Stromal cell of bone marrow (primary cell): Measurements from ENCODE around the gene SIAH1.
"Not testable (repeated sequence)": the region's sequence is repeated elsewhere in the genome, so short reads cannot be mapped to it uniquely, and the experiment has no call there.

Source experiments
- DNase-seq: peaks from one replicate; pipeline ENCODE4 v3.0.0-alpha.2; 2012; ENCODE audit warnings: low read depth

SIAH1 gene

DNA sequence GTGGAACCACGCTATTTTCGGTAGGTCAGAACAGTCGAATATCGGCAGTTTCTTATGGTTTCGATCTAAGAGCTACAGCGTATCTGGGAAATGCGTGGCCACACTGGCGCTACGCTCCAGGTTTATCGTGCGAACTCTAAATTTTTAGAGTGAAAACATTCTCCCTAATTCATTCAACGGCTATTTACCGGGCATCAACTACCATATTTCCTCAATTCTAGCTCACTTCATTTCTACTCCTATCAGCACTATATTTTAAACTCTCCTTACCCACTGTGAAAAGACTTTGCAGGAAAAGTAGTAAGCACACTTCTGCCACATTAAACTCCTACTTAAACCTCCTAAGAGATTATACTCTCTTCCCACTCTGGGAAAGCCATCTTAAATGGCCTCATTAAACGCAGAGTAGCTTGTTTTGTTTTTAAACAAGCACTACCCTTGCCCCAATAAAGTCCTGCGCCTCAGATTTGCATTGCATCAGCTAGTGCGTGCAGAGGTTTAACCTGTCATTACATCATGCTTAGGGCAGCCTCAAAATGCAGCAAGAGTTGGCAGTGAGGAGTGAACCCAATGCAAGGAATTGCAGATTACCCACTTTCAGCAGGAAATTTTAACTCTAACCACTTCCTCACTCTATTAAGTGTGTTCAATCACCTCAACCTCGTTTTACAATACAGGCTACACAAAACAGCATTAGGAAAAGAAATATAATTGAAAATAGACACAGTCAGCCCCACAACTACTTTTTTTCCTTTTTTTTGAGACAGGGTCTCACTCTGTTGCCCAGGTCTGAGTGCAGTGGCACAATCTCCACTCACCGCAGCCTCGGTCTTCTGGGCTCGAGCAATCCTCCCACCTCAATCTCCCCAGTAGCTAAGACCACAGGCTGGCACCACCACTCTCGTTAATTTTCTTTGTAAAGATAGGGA lies 18.8 kb downstream of the SIAH1 start:
- DNase-seq: peak; percentile 68

GRCh38 chr16:48365601-48366164 lies 19.5 kb downstream of the SIAH1 start:
- DNase-seq: peak; percentile 76

DNA sequence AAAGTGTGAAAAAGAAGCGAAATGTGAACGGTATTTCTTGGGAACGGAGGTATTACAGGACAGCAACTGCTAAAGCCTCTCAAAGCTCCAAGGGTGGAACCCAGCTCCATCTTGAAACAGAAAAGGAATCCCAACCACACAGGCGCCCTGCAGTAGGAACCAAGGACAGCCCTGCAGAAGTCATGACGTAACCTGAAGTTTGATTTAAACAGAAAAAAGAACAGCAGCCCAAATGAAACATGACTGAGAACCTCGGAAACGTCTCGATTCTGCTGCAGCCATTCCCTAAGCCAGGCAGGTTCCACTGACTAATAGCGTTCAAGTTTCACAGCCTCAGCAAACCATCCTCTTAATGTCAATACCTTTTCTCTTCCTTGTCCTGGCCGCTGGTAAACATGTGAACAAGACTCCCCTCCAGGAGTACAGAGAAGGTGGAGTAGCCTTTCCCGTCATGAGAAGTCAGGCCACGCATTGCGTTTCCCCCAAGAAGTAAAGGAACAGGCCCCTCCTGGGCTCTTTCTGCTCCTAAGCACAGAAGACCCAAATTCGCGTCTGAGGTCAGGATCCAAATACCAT lies 20.1 kb downstream of the SIAH1 start:
- DNase-seq: no peak

DNA sequence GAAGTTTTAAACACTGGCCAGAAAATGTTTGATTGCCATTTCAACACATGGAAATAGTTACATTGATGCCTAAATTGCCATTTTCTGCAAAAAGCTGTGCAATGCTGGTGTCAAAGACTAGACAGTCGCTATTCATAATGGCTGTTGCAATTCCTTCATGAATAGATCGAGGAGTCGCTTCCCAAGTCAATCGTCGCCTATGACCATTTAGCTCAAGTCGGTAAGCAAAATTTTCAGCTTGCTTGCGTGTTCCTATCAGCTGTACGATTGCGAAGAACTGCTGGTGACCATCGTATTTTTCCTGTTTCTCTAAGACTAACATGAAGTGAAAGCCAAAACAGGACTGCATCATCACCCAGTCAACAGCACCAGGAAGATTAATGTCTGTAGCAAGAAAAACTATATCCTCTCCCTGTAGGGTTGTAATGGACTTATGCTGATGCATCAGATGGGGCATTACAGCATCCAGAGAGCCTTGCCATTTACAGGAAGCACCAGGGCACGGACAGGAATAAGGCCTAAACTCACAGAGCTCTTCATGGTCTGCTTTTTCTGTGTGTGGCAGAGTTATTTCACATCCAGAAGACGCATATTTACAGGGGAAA lies 23.6 kb downstream of the SIAH1 start:
- DNase-seq: no peak

DNA sequence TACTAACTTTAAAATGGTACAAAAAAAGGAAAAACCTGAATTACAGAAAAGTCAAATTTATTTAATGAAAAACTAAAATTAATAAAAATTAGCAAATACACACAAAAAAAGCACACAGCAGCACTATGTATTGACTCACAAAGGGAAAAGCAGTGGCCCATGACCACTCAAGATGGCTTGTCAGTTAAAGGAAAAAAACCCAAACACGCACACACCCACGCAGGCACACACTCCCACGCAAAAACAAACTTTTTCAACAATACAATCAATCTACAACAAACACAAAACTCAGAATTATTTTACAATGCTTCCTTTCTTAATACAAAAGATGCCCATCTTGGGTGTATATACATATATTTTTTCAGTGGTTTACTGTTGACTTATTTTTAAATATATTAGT lies 24.2 kb downstream of the SIAH1 start:
- DNase-seq: no peak

DNA sequence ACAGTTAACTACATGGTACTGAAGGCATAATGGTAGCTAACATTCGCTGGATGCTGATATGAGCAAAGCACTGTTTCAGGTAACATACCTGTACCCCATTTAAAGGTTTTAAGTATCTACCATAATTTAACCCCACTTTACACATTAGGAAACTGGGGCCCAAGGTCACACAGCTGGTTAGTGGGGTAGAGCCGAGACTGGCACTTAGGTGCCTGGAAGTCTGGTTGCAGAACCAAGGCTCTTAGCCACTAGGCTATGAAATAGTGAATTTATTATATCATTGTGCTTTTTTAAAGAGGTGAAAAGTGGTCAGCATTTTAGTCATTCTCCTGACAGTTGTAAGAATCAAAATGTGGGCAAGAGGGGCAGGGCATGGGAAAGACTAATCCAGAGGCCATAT lies 25.2 kb downstream of the SIAH1 start:
- DNase-seq: no peak

GRCh38 chr16:48358419-48358818 lies 26.8 kb downstream of the SIAH1 start:
- no peak for DNase-seq

- no peak for DNase-seq
Observed at GRCh38 chr16:48356633-48357376, 28.4 kb downstream of the SIAH1 start.

GRCh38 chr16:48354877-48355855 lies 30.0 kb downstream of the SIAH1 start:
- no peak for DNase-seq

DNA sequence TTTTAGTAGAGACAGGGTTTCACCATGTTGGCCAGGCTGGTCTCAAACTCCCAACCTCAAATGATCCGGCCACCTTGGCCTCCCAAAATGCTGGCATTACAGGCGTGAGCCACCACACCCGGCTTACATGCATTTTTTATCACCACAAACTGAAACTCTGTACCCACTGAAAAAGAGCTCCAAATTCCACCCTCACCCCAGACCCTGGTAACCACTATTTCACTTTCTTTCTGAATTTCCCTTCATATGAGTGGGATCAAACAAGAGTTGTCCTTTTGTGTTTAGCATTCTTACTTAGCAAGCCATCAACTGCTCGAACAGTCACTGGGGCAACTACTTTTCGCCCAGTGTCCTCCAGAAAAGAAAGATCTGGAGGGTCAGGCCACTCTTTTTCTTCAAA lies 30.8 kb downstream of the SIAH1 start:
- DNase-seq: not testable (repeated sequence)

DNA sequence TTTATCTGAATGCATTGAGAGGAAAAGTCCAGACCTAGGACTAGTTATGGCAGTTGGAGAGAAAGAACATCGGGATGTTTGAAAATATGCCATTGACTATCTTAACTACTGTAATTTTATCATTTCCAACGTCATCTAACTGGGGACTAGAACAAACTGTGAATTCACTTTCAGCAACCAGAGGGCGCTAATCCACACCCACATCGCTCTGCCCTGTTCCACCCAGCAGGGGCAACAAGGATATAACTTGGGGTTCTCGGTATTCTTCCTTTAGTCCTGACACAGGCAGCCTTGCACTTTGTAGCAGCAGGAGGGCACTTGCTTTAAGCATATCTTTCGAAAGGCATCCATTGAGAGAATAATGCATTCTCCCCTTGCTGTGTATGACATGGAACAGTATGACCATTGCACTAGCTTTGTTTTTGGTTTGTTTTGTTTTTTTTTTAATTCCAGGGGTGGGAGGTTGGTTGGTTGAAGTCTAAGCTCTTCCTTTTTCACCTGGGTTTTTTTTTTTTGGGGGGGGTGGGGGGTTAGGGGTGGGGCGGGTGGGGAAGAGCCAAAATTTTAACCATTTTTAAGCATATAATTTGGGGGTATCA lies 31.5 kb downstream of the SIAH1 start:
- DNase-seq: peak; percentile 47

DNA sequence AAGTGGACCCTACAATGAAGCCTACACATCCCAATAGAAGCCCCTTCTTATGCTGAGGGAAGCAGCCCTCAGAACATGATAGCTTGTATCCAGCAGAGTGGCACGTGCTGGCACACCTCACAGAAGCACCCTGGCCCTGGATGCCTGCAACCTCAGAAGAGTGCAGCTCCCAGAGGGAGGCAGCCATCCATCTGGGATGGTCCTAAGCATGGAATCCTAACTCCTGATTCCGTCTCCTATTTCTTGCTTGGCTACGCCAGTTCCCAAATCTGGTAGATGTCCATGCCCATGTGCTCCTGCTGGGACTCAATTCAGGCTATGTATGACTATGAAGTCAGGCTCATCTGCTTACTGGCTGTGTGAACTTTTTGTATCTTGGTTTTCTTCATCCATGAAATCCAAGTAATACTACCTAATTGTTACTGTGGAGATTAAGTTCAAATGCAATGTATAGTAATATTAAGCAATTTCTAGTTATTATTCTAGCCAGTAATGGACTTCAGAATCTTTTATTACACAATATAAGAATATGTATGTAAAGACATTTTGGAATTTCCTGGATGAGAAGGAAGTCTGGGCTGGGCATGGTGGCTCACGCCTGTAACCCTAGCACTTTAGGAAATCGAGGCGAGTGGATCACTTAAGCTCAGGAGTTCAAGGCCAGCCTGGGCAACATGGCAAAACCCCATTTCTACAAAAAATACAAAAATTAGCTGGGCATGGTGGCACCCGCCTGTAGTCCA lies 32.4 kb downstream of the SIAH1 start:
- DNase-seq: no peak

DNA sequence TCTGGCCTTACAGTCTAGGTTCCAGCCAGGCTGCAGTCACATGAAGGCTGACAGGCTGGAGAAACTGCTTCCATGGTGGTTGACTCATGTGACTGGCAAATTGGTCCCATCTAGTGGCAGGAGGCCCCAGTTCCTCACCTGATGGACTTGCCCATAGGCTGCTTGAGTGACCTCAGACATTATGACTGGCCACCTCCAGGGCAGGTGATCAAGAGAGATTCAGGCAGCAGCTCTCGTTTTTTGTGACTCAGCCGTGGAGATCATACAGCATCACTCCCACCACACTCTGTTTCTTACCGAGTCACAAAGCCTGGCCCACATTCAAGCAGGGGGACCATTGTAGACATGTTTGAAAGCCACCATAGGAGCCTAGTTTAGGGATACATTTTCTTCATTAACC lies 34.5 kb downstream of the SIAH1 start:
- no peak for DNase-seq

DNA sequence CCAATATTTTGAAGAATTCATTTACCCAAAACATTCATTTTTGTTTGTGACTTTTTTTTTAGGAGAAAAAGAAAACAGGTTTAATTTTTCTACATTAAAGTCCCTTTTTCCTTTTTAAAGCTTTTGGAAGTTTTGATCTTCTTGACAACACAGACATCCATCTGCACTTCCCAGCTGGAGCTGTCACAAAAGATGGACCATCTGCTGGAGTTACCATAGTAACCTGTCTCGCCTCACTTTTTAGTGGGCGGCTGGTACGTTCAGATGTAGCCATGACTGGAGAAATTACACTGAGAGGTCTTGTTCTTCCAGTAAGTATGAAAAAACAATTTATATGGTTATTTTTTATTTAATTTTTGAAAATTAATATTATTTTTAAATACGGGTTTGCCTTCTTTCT lies 37.2 kb downstream of the SIAH1 start:
- no peak for DNase-seq

DNA sequence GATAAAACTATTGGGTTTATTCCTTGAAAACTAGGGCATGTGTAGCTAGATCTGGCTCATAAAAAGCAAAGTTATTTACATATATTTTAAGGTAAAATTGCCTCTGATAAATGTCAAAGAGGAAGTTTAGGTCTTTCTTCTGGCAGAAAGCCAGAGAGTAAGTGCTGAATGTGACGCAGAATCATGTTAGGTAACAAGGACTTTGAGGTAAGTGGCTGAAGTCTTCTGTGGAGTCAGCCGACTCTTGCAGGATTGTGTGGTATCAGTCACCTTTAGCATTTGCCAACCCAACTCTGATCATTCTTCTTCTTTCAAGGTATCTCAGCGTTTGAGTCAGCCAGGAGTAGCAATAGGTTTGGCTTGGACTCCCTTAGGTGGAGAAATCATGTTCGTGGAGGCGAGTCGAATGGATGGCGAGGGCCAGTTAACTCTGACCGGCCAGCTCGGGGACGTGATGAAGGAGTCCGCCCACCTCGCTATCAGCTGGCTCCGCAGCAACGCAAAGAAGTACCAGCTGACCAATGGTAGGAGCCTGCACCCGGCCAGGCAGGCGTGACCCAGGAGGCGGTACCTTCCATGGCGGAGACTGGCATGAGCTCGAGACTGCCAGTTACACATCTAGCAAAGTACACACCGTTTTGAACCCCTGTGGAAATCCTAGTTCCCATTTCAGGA lies 37.9 kb downstream of the SIAH1 start:
- DNase-seq: no peak

- DNase-seq: no peak
Observed at GRCh38 chr16:48342591-48342990, 42.6 kb downstream of the SIAH1 start.

GRCh38 chr16:48340054-48340453 lies 45.2 kb downstream of the SIAH1 start:
- no peak for DNase-seq

- DNase-seq: no peak
Observed at GRCh38 chr16:48335961-48336360, 49.3 kb downstream of the SIAH1 start.

GRCh38 chr16:48334325-48334724 lies 50.9 kb downstream of the SIAH1 start:
- no peak for DNase-seq
